NCI-H748 treated with DMSO at 0.1 percent for 48 hours (cell line): ENCODE measurements around the gene KCNH8.

Source experiments
- DNase-seq: peaks from one replicate; lab custom pipeline; 2025; lab: John Stamatoyannopoulos, UW

Gene KCNH8

DNA sequence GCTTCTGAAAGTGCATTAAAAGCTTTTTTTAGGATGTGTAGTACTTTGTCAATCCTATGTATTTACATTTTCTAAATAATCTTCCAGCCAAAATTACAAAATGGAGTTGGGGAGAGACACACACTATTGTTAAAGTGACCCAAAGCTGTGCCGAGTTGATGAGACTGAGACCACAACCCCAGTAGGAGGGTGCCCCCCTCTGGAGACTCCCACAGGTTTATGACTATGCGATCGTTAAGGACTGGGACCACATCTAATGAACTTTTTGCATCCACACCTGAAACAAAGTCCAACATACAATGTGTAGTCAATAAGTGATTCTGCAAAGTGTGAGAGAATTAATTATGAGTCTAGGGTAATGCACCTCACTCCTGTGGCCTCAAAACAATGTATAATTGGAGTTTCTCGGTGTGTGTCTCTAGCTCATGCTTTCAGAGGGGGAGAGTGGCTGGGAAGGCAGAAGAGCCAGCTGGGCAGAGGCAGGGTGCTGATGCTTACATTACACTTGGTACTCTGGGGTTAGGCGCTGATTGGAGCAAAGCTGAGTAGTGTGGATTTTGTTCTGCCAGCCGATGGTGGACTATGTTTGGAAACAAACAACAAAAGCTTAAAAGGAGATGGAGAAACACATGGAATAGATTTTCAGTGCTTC lies 102.8 kb downstream of the KCNH8 start:
- no peak for DNase-seq

DNA sequence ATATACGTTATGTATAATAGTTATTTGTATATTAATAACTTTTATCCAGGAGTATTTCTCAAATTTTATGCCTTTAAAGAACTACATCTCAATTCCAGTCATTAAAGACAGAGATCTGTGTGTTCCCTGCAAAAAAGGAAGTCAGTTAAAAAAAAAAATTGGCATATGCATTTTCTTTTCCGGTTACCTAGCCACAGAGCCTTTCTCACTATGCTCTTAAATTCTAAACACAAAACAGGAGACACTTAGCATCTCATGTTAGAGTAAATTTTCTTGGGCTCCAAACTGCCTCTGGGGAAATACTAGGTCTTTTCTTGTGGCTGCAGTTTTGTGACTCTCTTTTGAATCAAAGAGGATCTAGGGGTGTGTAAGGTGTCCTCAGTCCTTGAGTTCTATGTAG lies 105.9 kb downstream of the KCNH8 start:
- DNase-seq: no peak

DNA sequence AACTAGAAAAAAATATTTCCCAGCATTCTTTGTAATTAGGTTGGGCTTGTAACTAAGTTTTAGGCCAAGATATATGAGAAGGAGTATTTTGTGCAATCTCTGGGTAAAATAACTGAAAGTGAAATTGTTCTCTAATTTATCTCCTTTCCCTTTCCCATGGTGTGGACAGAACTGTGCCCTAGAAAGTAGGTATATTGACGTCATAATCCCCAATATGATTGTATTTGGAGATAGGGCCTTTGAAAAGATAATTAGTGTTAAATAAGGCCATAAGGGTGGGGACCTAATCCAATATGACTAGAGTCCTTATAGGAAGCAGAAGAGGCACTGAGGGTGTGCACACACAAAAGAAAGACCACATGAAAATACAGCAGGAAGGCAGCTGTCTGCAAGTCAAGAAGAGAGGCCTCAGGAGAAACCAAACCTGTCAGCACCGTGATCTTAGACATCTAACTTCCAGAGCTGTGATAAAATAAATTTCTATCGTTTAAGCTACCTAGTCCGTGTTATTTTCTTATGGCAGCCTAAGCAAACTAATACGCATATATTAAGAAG lies 106.6 kb downstream of the KCNH8 start:
- no peak for DNase-seq

DNA sequence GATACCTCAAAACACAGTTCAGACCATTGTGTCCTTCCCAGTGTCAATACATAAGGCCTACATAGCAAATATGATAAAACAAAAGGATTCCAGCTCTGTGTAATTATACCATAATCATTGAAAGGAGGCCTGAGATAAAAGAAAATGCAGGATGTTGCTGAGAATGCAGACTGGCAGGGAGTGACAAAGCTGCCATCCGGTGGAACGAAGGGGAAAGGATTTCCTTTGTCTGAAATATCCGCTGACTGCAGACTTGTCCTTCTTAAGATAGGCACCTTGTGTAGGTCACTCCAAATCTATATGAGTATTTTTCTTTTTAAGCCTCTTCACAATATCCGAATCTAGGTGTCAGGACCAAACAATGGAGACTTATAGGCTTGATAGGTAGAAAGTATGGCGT lies 108.0 kb downstream of the KCNH8 start:
- DNase-seq: no peak

DNA sequence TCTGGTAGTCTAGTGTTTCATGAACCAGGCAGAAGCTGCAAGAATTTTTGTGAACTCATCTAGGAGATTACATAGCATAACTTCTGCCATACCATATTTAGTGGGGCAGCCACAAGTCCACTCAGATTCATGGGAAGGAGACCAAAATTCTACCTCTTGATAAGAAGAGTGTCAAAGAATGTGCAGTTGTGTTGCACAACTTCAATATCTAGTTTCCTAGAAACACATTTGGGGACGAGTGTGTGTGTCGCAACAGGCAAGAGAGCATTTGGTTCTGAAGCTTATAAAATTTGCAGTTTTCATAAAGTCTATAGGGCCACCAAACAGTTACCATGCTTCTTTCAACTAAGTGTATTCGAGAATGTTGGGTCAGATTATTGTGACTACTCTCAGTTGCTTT lies 115.3 kb downstream of the KCNH8 start:
- no peak for DNase-seq

DNA sequence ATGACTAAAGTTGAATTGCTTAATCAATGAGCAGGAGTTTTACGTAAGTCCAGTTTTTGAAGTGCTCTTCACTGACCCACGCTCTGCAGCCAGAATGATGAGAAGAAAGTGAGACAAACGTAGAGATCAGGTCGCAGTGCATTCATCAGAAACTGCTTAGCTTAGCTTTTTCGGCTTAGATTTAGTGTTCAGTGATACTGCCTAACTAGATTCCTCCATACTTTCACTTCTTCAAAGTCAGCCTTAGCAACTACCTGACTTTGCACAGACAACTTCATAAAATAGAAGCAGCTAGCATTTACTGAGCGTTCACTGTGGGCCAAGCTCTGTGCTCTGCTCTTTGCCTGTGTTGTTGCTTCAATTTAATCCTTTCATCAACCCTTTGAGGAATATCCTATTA lies 116.1 kb downstream of the KCNH8 start:
- no peak for DNase-seq

DNA sequence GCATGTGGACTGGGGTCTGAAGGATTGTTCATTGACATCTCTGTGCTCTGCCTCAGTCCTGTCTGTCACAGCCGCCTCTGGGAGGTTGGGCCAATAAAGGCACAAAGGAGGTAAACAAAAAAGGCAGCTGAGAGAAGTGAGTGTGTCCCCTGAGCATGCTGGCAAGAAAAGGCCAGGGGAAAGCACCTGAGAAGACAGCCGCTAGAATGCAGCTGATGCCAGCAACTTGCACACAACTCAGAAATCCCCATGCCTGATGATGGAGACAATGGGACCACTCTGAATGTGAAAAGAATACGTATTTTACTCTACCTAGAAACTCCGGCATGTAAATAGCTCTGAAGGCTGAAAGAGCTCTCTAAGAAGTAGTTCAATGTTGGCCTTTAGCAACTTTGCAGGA lies 118.7 kb downstream of the KCNH8 start:
- DNase-seq: no peak

DNA sequence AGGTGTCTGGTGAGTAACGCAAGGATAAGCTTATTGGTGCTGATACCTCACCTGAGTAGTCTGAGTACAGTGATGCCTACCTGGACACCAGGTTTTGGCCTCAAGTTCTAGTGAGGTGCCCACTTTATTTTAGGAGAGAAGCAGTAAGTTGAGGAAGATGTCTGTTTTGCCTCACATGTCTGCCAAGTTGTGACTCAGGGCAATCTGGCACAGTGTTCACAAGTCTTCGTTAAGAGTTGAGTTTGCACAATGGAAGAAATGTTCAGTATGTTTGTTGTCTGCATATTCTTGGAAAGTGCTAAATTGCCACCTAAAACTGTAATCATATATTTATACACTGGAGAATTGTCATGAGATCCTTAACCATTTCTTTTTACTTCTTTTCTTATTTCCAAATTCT lies 122.2 kb downstream of the KCNH8 start:
- DNase-seq: no peak

DNA sequence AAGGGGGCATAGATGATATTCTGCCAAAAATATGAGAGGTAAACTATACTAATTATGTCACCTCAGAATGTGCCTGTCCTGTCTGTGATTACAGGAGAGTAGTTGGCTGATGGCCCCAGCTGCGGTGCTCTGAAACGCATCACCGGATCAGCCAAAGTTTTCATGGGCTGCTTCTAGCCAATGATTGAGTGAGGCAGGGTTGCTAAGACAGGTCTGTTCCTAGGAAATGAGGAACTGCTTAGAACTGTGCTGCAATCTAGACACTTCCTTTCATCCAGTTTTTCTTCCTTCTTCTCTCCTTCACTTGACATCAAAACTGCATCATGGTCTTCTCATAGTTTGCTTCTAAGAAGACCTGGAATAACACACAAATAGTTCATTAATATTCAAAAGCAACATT lies 124.0 kb downstream of the KCNH8 start:
- DNase-seq: no peak

DNA sequence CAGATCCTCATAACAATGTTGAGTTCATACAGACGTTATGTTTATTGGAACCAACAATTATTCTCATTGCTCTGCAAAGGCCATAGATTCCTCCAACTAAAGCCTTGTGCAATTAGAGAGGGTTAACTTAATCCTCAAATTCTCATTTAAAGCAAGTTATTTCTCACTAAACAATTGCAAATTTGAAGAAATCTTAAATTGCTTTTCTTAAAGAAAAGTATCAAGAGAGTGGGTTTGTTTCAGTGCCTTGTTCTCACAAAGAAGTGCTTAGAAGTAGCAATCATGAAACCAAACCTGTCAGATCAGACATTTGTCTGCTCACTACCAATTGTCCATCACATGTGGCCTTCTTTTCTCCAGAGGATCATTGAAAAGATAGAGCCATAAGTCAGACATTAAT lies 124.8 kb downstream of the KCNH8 start:
- DNase-seq: no peak

DNA sequence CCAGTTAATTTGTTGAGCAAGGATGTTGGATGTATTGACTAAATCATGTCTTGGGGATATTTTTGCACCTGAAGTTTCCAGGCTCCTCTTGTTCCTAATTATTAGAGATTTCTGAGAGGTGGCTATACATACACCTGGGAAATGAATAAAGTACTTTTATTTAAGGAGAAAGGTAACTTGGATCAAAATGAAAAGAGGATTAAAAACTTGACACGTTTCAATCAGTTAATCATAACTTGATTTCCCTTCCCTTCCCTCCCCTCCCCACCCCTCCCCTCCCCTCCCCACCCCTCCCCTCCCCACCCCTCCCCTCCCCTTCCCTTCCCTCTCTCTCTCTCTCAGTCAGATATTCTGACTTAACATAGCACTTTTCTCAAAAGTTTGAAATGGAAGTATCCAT lies 126.3 kb downstream of the KCNH8 start:
- no peak for DNase-seq

DNA sequence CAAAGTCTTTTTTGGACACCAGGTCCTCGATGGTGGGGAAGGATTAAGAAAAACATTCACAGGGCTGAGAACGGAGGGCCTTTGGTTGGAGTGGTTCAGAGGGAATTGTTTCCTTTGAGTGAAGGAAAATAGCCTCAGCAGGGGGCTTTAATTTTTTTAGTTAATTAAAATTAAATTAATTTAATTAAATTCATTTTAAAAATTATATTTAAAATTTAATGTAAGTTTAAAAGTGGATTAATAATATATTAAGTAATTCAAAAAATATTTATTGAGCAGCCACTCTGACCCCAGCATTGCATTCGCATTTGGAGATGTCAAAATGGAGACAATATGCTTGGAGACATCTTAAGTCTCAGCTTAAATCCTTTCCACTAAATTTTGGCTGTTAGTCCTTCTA lies 136.7 kb downstream of the KCNH8 start:
- DNase-seq: no peak

DNA sequence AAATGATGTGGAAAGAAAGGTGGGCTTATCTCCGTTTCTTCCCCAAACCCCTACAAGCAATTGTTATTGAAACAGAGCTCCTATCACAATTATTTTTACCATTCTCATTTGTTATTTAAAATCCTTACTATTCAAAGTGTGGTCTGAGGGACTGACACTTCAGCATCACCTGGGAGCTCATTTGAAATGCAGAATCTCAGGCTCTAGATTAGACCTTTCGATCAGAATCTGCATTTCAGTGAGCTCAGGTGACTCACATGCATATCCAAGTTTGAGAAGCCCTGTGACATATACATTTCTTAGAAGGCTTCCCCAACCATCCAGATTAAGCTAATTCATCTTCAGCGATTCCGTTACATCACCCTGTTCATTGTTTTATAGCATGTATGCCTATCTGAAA lies 145.0 kb downstream of the KCNH8 start:
- no peak for DNase-seq

DNA sequence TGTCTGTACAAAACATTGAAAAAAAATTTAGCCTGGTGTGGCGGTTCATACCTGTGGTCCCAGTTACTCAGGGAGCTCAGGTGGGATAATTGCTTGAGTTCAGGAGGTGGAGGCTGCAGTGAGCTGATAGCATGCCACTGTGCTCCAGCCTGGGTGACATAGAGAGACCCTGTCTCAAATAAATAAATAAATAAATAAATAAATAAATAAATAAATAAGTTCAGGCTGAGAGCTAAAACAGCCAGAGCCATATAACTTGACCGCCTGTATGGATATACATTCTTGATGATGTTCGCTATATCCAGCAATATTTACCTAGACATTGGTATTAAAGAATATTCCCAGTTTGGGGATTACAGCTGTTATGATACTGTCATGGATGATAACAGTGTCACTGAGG lies 146.9 kb downstream of the KCNH8 start:
- DNase-seq: no peak

DNA sequence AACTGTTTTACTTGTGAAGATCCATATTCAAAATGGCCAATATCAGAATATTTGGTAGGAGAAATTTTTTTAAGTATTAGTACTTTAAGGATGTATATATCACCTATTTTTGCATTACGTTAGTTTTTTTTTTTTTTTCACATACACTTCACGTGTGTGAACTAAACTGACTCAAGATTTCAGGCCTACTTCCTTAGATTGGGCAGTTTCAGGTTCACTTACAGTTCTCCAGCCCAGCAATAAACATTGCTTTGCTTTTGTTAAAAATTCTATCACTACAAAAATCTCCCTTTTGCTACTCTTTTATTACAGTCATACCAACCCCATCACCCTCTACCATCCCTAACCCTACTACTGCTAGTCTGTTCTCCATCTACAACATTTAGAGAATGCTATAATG lies 183.6 kb downstream of the KCNH8 start:
- no peak for DNase-seq

DNA sequence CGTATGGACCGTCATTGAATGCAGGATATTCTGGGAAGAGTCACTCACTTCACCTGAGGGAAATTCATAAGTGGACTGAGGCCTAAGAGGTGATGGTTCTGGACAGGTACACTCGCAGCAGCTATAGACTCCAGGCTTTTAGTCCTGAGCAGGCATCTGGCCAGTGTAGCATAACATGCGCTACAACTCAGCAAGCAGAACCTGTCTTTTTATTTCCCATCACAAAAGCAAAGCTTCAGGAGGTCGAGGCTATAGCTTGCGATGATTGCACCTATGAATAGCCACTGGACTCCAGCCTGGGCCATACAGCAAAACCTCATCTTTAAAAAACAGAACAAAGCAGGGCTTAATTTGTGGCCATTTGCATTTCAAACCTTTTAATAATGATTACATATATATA lies 185.8 kb downstream of the KCNH8 start:
- no peak for DNase-seq

DNA sequence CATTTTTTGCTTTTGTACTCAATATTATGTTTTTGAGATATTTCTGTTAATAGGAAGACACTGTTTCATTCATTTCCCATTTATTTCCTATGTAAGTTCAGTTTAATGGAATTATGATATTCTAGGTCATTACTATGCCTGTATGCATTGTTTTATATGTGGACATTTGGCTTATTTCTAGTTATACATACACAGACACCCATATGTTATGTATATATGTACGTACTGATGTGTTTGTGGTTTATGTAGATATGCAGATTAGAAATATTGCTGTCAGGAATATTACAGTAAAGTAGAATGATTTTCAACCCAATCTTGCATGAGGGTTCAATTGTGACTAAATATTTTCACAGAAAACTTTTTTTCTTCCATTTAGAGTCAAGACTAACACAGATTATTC lies 190.5 kb downstream of the KCNH8 start:
- DNase-seq: no peak

DNA sequence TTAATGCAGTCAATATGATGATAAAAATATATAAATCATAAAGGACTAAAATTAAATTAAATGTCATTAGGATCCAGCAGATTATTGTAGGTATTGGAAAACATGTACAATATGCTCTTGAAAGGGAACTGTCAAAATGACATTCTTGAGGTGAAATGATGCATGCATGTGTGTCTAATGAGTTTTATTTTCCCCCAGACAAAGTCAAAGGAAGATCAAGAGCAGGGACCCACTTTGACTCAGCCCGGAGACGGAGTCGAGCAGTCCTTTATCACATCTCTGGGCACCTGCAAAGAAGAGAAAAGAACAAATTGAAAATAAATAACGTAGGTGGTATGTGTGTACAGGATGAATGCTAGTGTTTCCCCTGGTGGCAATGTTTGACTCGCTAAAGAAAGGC lies 194.1 kb downstream of the KCNH8 start:
- no peak for DNase-seq

DNA sequence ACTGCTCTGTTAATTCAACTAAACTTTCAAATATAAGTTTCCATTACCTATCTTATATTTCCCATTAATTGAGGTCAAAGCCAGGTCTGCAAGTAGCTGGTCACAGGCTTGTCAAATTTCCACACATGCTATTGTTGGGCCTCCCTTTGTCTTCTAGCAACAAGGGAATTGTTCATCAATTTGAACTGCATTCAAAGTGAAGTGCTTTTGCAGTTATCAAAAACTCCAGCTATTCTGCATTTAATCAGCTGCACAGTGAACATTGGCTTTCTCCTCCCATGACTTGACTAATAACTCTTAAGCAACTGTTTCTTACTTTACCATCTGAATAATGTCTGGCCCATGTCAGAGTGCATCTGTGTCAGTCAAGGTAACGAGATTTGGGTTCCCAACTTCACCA lies 198.4 kb downstream of the KCNH8 start:
- DNase-seq: no peak

DNA sequence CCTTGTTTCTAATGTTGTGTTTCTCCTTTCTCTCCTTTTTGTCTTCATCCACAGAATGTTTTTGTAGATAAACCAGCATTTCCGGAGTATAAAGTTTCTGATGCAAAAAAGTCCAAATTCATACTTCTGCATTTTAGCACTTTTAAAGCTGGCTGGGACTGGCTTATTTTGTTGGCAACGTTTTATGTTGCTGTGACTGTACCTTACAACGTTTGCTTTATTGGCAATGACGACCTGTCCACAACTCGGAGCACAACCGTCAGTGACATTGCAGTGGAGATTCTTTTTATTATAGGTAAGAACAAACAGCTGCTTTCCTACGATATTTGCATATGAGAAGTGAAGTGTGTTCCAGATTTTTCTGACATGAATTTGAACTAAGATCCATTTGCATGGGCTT lies 199.4 kb downstream of the KCNH8 start:
- no peak for DNase-seq

DNA sequence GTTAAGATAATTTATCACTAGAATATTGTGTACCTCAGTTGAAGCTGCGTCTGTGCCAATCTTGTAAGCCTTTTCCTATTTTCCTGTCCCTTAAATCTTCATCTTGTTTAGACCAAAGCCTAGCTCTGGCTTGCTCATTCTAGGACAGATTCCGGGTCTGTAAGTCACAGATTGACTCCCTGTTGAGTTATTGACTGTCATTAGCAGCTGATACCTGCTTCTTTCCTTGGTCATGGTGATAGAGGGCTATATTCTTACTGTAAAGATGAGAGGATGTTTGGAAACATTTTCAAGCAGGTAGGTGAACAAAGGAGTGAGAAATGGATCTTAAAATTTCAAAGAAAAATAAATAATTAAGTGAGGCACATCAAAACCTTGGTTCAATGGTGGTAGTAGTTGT lies 200.2 kb downstream of the KCNH8 start:
- DNase-seq: no peak

DNA sequence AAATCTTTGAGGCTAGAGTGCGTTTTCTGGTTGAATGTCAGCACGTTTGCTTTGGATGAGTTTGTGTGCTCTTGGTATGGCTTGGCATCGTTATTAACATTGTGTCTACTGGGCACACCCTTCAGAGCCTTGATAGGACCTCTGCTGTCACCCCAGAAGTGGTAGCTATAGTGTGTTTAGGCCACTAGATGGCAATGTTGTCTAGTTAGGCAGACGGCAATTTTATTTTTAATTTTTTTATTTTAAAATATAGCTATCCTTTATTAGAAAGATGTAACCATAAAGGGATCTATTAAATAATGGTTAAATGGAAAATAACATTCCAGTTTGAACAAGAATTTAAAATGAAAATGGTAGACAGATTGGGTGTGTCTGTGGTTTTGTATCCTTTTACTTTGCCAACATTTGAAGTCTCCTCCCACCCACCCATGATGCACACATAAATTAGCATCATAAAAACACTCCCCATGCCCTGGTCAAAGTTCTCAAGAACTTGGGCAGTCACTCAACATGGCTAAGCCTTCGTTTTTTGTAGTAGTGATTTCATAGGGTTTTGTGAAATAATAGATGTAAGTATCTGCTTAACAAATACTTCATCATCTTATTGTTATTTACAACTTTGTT lies 200.7 kb downstream of the KCNH8 start:
- no peak for DNase-seq

DNA sequence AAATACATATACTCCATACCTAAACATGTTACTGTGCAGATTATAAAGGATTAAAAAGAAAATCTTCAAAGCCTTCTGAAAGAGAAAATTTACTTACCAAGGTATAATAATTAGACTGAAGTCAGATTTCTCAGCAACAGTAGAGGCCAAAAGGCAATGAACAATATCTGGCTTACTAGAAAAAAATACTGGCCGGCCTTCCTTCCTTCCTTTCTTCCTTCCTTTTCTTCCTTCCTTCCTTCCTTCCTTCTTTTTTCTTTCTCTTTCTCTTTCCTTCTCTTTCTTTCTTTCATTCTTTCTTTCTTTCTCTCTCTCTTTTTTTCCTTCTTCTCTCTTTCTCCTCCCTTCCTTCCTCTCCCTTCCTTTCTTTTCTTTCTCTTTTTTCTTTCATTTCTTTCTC lies 209.6 kb downstream of the KCNH8 start:
- DNase-seq: no peak

DNA sequence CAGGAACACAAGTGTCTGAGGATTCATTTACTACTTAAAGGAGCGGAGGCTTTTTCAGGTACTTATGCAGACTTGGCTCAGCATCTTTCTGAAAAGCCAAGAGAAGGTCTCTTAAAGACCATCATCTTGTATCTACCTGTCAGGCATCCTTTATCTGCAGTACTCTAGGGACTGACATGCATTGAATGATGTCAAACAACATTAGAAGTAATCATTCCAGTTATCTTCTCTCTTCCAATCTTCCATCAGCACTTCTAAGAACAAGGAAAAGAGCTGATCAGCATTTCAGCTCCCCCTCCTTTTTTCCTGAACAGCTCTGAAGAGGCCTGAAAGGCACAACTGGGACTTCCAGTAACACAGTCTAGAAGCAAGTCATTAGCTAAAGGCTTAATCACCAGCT lies 214.8 kb downstream of the KCNH8 start:
- no peak for DNase-seq
